Measurements from ENCODE around the gene RGS8. TPM values are rescaled to one million over a fixed set of nuclear protein-coding genes. Genes with fewer than 3 reads are reported as not detected.

Gene RGS8
- polyA plus RNA-seq, 1 experiment = not detected

- ChIA-PET POLR2A (no interaction called here), CTCF (interaction anchor here (0.6 kb wide), 1 partner anchor 166 kb away, joined by 3 read pairs; no protein-coding TSS in a partner anchor)
- no peaks in the 10 kb centered on the region for H3K27me3 ChIP-seq (ENCODE audit: control insufficient read depth, insufficient read depth, low read length)
- no peaks in the 10 kb centered on the region for H3K36me3 ChIP-seq (ENCODE audit: control insufficient read depth, insufficient read depth, low read length)
- no peak for DNase-seq (ENCODE audit: low read depth)
- TF ChIP-seq CTCF (IDR thresholded peaks at IDR 0.05; ENCODE audit: insufficient read depth, low read depth, low read length) = no peak
- H3K4me3 ChIP-seq (ENCODE audit: low read depth, low read length) = no peak overlapping the region
These were observed 35.3 kb downstream of the RGS8 start for GRCh38 chr1:182649041-182649440.

GRCh38 chr1:182646739-182647138 is 37.6 kb downstream of the RGS8 start:
- DNase-seq (ENCODE audit: low read depth) = no peak
- H3K4me3 ChIP-seq (ENCODE audit: low read depth, low read length) = no peak overlapping the region
- ChIA-PET CTCF (interaction anchor here (1.5 kb wide), 1 partner anchor 137 kb away, joined by 4 read pairs; no protein-coding TSS in a partner anchor), POLR2A (no interaction called here)
- H3K27me3 ChIP-seq (ENCODE audit: control insufficient read depth, insufficient read depth, low read length) = no peaks in the 10 kb centered on the region
- no peaks in the 10 kb centered on the region for H3K36me3 ChIP-seq (ENCODE audit: control insufficient read depth, insufficient read depth, low read length)
- TF ChIP-seq CTCF (IDR thresholded peaks at IDR 0.05; ENCODE audit: insufficient read depth, low read depth, low read length) = no peak

- TF ChIP-seq CTCF (IDR thresholded peaks at IDR 0.05; ENCODE audit: insufficient read depth, low read depth, low read length) = no peak
- Histone ChIP-seq H3K27me3 (ENCODE audit: control insufficient read depth, insufficient read depth, low read length) (no peaks in the 10 kb centered on the region), H3K4me3 (ENCODE audit: low read depth, low read length) (no peak overlapping the region), H3K36me3 (ENCODE audit: control insufficient read depth, insufficient read depth, low read length) (no peaks in the 10 kb centered on the region)
- DNase-seq (ENCODE audit: low read depth) = no peak
- ChIA-PET POLR2A (no interaction called here), CTCF (interaction anchor here (1.0 kb wide), 1 partner anchor 8 kb away, joined by 3 read pairs; no protein-coding TSS in a partner anchor)
These were observed 39.5 kb downstream of the RGS8 start for GRCh38 chr1:182644886-182645285.

- TF ChIP-seq CTCF (IDR thresholded peaks at IDR 0.05; ENCODE audit: insufficient read depth, low read depth, low read length) = no peak
- Histone ChIP-seq H3K4me3 (ENCODE audit: low read depth, low read length) (no peak overlapping the region), H3K27me3 (ENCODE audit: control insufficient read depth, insufficient read depth, low read length) (0 out of 2 replicates have a peak, but pooled peaks cover 2% of the 10 kb centered on the region), H3K36me3 (ENCODE audit: control insufficient read depth, insufficient read depth, low read length) (no peaks in the 10 kb centered on the region)
- ChIA-PET POLR2A (no interaction called here), CTCF (no interaction called here)
- no peak for DNase-seq (ENCODE audit: low read depth)
These were observed 40.7 kb downstream of the RGS8 start for GRCh38 chr1:182643699-182644098.

- TF ChIP-seq CTCF (IDR thresholded peaks at IDR 0.05; ENCODE audit: insufficient read depth, low read depth, low read length) = no peak
- Histone ChIP-seq H3K4me3 (ENCODE audit: low read depth, low read length) (no peak overlapping the region), H3K27me3 (ENCODE audit: control insufficient read depth, insufficient read depth, low read length) (0 out of 2 replicates have a peak, but pooled peaks cover 2% of the 10 kb centered on the region), H3K36me3 (ENCODE audit: control insufficient read depth, insufficient read depth, low read length) (no peaks in the 10 kb centered on the region)
- DNase-seq (ENCODE audit: low read depth) = no peak
- ChIA-PET POLR2A (no interaction called here), CTCF (interaction anchor here (0.9 to 1.5 kb wide), 3 partner anchors 8 to 43 kb away, joined by 3 to 5 read pairs (median 4); no protein-coding TSS in a partner anchor)
These were observed 41.9 kb downstream of the RGS8 start for GRCh38 chr1:182642461-182642860.

Data from BJ (cell line).